HEK293T (cell line): ENCODE data around the gene DBP.

Source experiments
- CTCF ChIA-PET: fragments of 350-600 bp; formaldehyde crosslinking; extraction: SDS; loops from one replicate; lab custom pipeline; 2021; ENCODE audit warnings: antibody characterized with exemption, inconsistent platforms; lab: Yijun Ruan, JAX
- POLR2A ChIA-PET: fragments of 350-600 bp; formaldehyde crosslinking; extraction: SDS; loops from one replicate; lab custom pipeline; 2020; ENCODE audit warnings: antibody characterized with exemption, inconsistent platforms; lab: Yijun Ruan, JAX
- DNase-seq: peaks from one replicate; pipeline ENCODE4 v3.0.0; 2012; ENCODE audit warnings: mixed read lengths; ENCODE audit errors: extremely low spot score
- ARNT ChIP-seq: fragments of 450-650 bp; IDR thresholded peaks from 2 replicates; pipeline ENCODE4 v1.6.1; 2017; ENCODE audit warnings: mild to moderate bottlenecking
- BHLHE40 ChIP-seq: fragments of 450-650 bp; IDR thresholded peaks from 2 replicates; pipeline ENCODE4 v1.6.1; 2016; ENCODE audit warnings: mild to moderate bottlenecking, moderate library complexity, borderline replicate concordance
- CTBP1 ChIP-seq: fragments of 450-650 bp; IDR thresholded peaks from 2 replicates; pipeline ENCODE4 v1.6.1; 2016; ENCODE audit warnings: borderline replicate concordance
- ELF4 ChIP-seq: fragments of 450-650 bp; IDR thresholded peaks from 2 replicates; pipeline ENCODE4 v1.6.1; 2017; ENCODE audit warnings: antibody characterized with exemption
- FOXA1 ChIP-seq: fragments of 450-650 bp; IDR thresholded peaks from 2 replicates; pipeline ENCODE4 v1.6.1; 2016; ENCODE audit warnings: mild to moderate bottlenecking
- FOXK2 ChIP-seq: fragments of 450-650 bp; IDR thresholded peaks from 2 replicates; pipeline ENCODE4 v1.6.1; 2016; ENCODE audit warnings: mild to moderate bottlenecking
- FOXM1 ChIP-seq: fragments of 450-650 bp; IDR thresholded peaks from 2 replicates; pipeline ENCODE4 v1.6.1; 2017; ENCODE audit warnings: mild to moderate bottlenecking, borderline replicate concordance
- HDGF ChIP-seq: fragments of 450-650 bp; IDR thresholded peaks from 2 replicates; pipeline ENCODE4 v1.6.1; 2017; ENCODE audit warnings: antibody characterized with exemption, borderline replicate concordance
- L3MBTL2 ChIP-seq: fragments of 450-650 bp; conservative IDR thresholded peaks from 2 replicates; pipeline ENCODE4 v1.6.1; 2016; ENCODE audit warnings: mild to moderate bottlenecking
- LEF1 ChIP-seq: fragments of 450-650 bp; IDR thresholded peaks from 2 replicates; pipeline ENCODE4 v1.6.1; 2017; ENCODE audit warnings: mild to moderate bottlenecking, borderline replicate concordance
- NFRKB ChIP-seq: fragments of 450-650 bp; IDR thresholded peaks from 2 replicates; pipeline ENCODE4 v1.6.1; 2016; ENCODE audit warnings: mild to moderate bottlenecking, moderate library complexity
- PKNOX1 ChIP-seq: fragments of 450-650 bp; IDR thresholded peaks from 2 replicates; pipeline ENCODE4 v1.6.1; 2016
- SP1 ChIP-seq: fragments of 450-650 bp; IDR thresholded peaks from 2 replicates; pipeline ENCODE4 v1.6.1; 2017
- SUZ12 ChIP-seq: fragments of 450-650 bp; IDR thresholded peaks from 2 replicates; pipeline ENCODE4 v1.6.1; 2016; ENCODE audit warnings: mild to moderate bottlenecking
- TARDBP ChIP-seq: fragments of 450-650 bp; IDR thresholded peaks from 2 replicates; pipeline ENCODE4 v1.6.1; 2016
- ZNF384 ChIP-seq: fragments of 450-650 bp; IDR thresholded peaks from 2 replicates; pipeline ENCODE4 v1.6.1; 2016

Gene DBP

DNA sequence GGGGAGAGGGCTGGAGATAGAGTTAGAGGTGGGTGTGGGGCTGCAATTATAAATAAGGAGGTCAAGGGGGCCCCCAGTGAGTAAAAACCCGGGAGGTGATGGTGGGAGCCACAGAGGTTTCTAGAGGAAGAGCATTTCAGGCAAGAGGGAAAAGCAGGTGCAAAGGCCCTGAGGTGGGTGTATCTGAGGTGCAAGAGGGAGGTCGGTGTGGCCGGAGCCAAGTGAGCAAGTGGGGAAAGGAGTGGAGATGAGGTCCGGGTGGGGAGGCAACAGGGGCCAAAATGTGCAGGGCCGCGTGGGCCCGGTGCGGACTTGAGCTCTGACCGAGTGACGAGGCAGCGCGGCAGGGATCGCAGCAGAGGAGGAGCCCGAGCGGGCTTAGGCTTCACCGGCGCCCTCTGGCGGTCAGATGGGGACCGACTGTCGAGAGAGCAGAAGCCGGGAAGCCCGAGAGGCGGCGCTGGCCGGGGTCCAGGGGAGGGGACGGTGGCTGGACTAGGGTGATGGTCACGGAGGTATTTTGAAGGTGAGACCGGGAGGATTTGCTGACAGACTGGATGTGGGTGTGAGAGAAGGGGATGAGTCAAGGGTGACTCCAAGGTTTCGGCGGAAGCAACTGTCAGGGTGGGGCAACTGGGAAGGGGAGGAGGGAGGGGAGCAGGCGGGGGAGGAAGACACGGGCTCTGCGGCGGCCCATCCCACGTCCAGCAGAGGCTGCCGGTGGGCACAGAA lies 48.3 kb downstream of the DBP start:
- CTCF ChIA-PET, result interaction anchor here (0.6 to 1.5 kb wide), 9 partner anchors 12 to 267 kb away, joined by 3 to 7 read pairs (median 5); partner anchors contain the start of gene CA11
- DNase-seq, result peak; percentile 90
- TF ChIP-seq BHLHE40 (no peak), ZNF384 (peak; percentile 38; the same call in 1 of the 2 replicates), FOXK2 (no peak), FOXA1 (no peak), PKNOX1 (0 out of 2 replicates have a peak, but pooled peaks have one; percentile 34), L3MBTL2 (peak; percentile 86), ARNT (no peak), SP1 (no peak), FOXM1 (peak; percentile 72; the same call in 1 of the 2 replicates), CTBP1 (peak; percentile 34; the same call in 1 of the 2 replicates), HDGF (no peak), NFRKB (no peak), TARDBP (0 out of 2 replicates have a peak, but pooled peaks have one; percentile 31), ELF4 (no peak), SUZ12 (no peak), LEF1 (no peak)
- POLR2A ChIA-PET, result interaction anchor here (1.4 to 1.5 kb wide), 3 partner anchors 30 to 80 kb away, joined by 5 to 6 read pairs (median 5); partner anchors contain the start of genes RPL18 and SPHK2

DNA sequence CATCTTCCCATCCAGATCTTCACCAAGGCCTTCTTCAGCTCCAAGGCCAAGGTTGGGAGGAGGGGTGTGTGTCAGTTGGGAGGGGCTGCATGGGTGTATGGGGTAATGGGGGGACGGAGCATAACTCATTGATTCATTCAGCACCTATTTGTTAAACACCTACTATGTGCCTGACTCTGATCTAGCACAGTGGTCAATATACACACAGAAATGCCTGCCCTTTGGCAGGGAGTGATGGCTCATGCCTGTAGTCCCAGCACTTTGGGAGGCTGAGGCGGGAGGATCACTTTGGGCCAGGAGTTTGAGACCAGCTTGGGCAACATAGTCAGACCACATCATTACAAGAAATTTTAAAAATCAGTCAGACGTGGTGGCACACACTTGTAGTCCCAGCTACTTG lies 49.8 kb downstream of the DBP start:
- ChIA-PET POLR2A (interaction anchor here (1.3 to 1.4 kb wide), 2 partner anchors 73 to 196 kb away, joined by 3 read pairs; partner anchors contain the start of gene KDELR1), CTCF (interaction anchor here (0.9 to 4.0 kb wide), 2 partner anchors 80 to 98 kb away, joined by 3 to 52 read pairs; no protein-coding TSS in a partner anchor)
- DNase-seq, result no peak
- no peak for TF ChIP-seq TARDBP
- no peak for TF ChIP-seq FOXA1
- no peak for TF ChIP-seq FOXK2
- no peak for TF ChIP-seq LEF1
- no peak for TF ChIP-seq ELF4
- no peak for TF ChIP-seq NFRKB
- TF ChIP-seq CTBP1, result no peak
- TF ChIP-seq SP1, result no peak
- no peak for TF ChIP-seq ARNT
- TF ChIP-seq PKNOX1, result no peak
- TF ChIP-seq FOXM1, result no peak
- no peak for TF ChIP-seq SUZ12
- no peak for TF ChIP-seq HDGF

DNA sequence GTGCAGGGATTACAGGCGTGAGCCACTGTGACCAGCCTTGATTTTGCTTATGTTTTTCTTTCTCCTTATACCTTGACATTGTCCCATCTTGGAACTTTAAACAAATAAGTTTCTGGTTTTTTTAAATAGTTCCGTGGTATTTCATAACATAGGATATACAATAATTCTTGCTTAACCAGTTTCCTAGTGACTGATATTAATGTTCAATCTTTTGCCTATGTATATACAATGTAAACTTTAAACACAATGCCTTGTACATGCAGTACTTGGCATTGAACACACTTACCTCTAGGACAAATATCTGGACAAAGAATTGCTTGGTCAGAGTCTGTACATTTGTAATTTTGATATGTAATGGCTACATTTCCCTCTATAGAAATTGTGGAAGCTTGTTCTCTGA lies 55.0 kb downstream of the DBP start:
- no peak for TF ChIP-seq L3MBTL2
- TF ChIP-seq ELF4, result no peak
- no peak for TF ChIP-seq FOXA1
- no peak for DNase-seq
- ChIA-PET POLR2A (no interaction called here), CTCF (no interaction called here)
